Coronary artery (tissue), 2 donors: ENCODE data around the gene SYNPR.

Experiments used
- DNase-seq: peaks from one replicate; pipeline ENCODE4 v3.0.0-alpha.2; 2017; ENCODE audit warnings: low spot score
- H3K27ac ChIP-seq, 2 donors: fragments of 200-600 bp; sonication (generic); one replicate each; pipeline ENCODE4 v1.5.1; 2016 to 2019
- H3K4me3 ChIP-seq: fragments of 200-600 bp; sonication (generic); 2 replicates; pipeline ENCODE4 v1.5.1; 2016; ENCODE audit warnings: mild to moderate bottlenecking, moderate library complexity
- CTCF ChIP-seq: fragments of 200-600 bp; sonication (generic); IDR thresholded peaks from one replicate; pipeline ENCODE4 v1.5.1; 2019; ENCODE audit warnings: antibody characterized with exemption

Gene SYNPR

GRCh38 chr3:63607716-63608115, 329.6 kb downstream of the SYNPR start:
- no peak for DNase-seq
- H3K27ac ChIP-seq, result no peak overlapping the region
- TF ChIP-seq CTCF, result no peak
- H3K4me3 ChIP-seq, result no peak overlapping the region

DNA sequence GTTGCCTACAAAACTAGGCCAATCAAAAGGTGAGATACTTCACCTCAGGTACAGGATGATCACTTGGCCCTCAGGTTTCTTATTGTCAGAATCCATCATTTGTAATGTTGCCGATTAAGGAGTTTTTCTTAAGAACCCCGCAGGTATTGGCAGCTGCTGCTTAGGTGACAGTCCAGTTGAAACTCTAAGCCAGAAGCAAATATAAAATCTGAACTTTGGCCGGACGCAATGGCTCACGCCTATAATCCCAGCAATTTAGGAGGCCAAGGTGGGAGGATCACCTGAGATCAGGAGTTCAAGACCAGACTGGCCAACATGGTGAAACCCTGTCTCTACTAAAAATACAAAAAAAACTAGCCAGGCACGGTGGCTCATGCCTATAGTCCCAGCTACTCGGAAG, 331.3 kb downstream of the SYNPR start:
- no peak for DNase-seq
- H3K27ac ChIP-seq, result no peak overlapping the region
- no peak overlapping the region for H3K4me3 ChIP-seq
- TF ChIP-seq CTCF, result no peak

- no peak for TF ChIP-seq CTCF
- no peak for DNase-seq
- no peak overlapping the region for H3K27ac ChIP-seq
- no peak overlapping the region for H3K4me3 ChIP-seq
These were observed 331.7 kb downstream of the SYNPR start for GRCh38 chr3:63609834-63610233.

- Histone ChIP-seq H3K27ac (no peak overlapping the region), H3K4me3 (no peak overlapping the region)
- no peak for DNase-seq
- TF ChIP-seq CTCF, result no peak
These were observed 333.3 kb downstream of the SYNPR start for GRCh38 chr3:63611382-63611781.

DNA sequence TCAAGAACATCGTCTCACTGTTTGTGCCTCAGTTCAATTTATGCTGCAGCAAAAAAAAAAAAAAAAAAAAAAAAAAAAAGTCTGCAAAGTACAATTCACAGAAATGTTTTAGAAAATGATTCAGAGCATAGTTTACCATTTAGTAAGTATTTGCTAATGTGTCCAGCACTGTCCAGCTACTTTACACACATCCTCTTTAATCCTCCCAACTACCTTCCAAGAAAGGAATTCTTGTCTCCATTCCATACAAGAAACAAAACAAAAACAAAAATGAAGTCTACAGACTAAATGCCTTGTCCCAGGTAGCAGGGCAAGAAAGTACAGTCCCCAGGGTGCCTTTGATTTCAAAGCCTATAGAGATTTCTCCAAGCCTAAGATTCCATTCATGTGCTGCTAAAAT, 335.5 kb downstream of the SYNPR start:
- Histone ChIP-seq H3K4me3 (no peak overlapping the region), H3K27ac (no peak overlapping the region)
- DNase-seq, result no peak
- no peak for TF ChIP-seq CTCF

DNA sequence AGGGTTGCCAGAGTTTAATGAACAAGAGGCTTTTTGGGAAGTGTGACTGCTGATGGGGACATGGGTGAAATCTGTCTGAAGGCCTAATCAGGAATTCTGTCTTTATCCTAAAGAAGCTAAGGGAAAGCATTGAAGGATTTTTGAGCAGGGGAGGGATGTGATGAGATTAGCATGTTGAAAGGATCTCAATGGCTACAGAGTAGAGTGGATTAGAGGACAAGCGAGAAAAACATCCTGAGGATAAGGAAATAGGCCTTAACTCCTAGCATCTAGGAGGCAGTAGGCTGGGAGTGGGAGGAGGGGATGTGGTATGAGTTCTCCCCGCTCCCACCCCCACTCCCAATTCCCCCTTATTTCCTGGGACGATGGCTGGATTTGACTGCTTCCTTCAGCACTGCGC, 339.3 kb downstream of the SYNPR start:
- DNase-seq, result no peak
- no peak overlapping the region for H3K27ac ChIP-seq
- H3K4me3 ChIP-seq, result no peak overlapping the region
- no peak for TF ChIP-seq CTCF

- no peak overlapping the region for H3K4me3 ChIP-seq
- no peak overlapping the region for H3K27ac ChIP-seq
- TF ChIP-seq CTCF, result no peak
- DNase-seq, result no peak
These were observed 346.9 kb downstream of the SYNPR start for GRCh38 chr3:63624941-63625560.
